ENCODE measurements around the gene MYCBP2.
"Not testable (repeated sequence)": the region's sequence is repeated elsewhere in the genome, so short reads cannot be mapped to it uniquely, and the experiment has no call there.

MYCBP2 gene, protein sequence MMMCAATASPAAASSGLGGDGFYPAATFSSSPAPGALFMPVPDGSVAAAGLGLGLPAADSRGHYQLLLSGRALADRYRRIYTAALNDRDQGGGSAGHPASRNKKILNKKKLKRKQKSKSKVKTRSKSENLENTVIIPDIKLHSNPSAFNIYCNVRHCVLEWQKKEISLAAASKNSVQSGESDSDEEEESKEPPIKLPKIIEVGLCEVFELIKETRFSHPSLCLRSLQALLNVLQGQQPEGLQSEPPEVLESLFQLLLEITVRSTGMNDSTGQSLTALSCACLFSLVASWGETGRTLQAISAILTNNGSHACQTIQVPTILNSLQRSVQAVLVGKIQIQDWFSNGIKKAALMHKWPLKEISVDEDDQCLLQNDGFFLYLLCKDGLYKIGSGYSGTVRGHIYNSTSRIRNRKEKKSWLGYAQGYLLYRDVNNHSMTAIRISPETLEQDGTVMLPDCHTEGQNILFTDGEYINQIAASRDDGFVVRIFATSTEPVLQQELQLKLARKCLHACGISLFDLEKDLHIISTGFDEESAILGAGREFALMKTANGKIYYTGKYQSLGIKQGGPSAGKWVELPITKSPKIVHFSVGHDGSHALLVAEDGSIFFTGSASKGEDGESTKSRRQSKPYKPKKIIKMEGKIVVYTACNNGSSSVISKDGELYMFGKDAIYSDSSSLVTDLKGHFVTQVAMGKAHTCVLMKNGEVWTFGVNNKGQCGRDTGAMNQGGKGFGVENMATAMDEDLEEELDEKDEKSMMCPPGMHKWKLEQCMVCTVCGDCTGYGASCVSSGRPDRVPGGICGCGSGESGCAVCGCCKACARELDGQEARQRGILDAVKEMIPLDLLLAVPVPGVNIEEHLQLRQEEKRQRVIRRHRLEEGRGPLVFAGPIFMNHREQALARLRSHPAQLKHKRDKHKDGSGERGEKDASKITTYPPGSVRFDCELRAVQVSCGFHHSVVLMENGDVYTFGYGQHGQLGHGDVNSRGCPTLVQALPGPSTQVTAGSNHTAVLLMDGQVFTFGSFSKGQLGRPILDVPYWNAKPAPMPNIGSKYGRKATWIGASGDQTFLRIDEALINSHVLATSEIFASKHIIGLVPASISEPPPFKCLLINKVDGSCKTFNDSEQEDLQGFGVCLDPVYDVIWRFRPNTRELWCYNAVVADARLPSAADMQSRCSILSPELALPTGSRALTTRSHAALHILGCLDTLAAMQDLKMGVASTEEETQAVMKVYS (N-terminal part only)

DNA sequence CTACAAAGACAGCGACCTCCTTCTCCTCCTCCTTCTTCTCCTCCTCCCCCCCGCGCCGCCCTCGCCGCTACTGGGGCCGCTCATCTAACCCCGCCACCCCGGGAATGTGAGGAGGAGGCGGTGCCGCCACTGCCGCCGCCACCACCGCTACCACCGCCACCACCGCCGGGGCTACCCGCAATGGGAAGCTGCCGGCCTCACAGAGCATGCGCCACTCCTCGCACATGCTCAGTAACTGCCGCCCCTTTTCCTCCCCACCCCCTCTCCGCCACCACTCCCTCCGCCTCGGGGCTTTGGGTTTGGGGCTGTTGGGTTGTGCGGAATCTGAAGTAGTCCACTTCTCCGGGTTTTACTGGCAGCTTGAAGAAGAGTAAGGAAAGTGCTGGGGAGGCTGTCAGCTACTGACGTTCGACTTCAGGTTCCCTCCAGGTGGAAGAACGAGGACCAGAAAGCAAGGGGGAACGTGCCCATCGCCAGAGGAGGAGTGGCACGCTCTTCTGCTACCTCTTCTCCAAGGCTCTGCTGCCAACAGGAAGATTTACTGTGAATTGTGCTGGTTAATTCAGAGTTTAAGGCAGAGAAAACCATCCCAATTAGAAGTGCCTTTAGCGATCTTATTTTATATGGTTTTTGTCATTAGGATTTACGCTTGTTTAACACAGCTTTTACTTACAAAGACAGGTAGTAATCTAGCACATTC lies at the start of gene MYCBP2:
Gene MYCBP2, minus strand, starts transcription at position 190 of the 700 bp plus-strand sequence. CDS start 319 bp downstream, outside the sequence.
- DNase-seq (ENCODE audit: low spot score): peak; percentile 97

DNA sequence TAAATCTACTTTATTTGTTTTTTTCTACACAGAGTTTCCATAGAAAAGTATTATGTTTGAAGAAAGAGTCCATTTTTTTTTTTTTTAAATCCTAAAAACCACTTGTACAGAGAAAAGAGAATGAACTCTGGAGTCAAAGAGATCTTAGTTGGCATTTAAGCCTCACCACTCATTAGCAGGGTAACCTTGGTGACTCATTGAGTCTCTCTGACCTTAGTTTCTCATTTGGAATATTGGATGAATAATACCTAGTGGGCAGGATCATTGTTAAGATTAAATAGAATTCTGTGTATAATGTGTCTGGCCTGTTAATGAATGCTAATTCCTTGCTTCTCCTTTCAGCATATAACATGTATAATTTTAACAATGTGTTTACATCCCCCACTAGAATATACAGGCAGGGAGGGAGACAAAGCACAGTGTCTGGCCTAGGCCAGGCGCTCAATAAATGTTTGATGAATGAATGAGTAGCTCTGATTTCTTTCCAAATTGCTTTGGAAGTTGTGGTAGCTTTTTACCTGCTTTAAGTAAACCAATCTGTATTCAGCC lies 48.7 kb upstream of the MYCBP2 start:
- DNase-seq (ENCODE audit: low spot score): no peak

DNA sequence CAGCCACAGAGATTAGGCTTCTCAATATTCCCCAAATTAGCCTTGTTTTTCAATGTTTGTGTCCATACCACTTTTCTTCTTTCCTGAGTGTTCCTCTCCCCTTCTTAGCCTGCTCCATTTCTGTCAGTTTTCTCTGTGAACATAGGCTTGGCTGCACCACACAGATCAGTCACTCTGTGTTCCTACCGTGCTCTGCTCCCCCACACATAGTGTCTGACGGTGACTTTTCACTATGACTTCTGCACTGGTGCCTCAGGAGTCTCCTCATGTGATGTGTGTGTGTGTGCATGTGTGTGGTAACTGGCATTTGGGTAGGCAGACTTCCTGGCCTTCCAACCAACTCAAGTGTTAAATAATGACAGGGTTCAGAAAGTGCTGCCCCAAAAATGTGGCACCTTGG lies 47.9 kb upstream of the MYCBP2 start:
- no peak for DNase-seq (ENCODE audit: low spot score)

DNA sequence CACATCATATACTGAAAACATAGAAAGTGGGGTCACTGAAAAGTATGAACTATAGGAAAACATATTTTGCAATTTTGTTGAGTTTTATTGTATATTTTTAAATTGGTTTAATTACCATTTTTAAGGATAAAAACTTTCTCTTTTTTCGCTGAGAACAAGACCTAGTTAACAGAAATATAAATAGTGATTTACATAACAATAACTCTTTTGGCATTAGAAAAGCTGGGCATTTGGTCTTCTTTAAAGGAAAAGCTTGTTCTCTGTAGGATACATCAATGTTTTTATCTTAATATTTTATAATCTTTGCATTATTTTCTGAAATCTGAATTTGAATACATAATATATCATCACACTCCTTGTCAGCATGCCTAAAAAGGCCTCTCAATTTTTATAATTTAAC lies 47.4 kb upstream of the MYCBP2 start:
- no peak for DNase-seq (ENCODE audit: low spot score)

DNA sequence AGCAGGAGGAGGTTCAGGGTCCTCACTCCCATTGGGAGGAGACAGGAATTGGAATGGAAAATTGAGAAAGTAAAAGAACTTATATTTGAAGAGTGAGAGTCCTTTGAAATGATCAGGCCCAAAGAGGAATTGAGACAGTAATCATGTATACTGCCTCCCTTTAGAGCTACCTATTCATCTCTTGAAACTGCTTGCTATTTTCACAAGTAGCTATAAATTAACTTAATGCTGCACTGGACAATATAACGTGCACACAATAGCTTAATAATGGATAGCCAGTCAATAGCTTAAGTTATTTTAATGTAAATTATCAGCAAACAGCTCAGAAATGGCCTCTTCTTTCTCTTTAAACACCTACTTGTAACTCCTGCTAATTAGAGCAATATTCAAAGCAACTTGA lies 46.6 kb upstream of the MYCBP2 start:
- DNase-seq (ENCODE audit: low spot score): no peak

DNA sequence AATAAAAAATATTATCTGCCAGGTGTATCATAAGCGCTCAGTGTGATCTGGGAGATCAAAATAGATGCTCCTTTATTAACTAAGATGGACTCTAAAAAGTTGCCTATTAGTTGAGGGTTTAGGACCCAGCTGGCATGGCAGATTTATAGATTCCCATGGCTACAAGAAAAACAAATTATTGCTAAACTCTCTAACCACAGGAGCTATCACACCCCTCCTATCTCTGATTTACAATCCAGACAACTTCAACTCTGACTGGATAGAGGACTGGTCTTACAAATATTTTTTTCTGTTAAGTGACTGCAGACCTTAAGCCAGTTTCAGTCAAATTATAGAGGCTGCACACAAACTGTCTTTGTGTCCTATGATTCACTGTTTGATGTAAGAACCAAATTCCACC lies 45.4 kb upstream of the MYCBP2 start:
- no peak for DNase-seq (ENCODE audit: low spot score)

DNA sequence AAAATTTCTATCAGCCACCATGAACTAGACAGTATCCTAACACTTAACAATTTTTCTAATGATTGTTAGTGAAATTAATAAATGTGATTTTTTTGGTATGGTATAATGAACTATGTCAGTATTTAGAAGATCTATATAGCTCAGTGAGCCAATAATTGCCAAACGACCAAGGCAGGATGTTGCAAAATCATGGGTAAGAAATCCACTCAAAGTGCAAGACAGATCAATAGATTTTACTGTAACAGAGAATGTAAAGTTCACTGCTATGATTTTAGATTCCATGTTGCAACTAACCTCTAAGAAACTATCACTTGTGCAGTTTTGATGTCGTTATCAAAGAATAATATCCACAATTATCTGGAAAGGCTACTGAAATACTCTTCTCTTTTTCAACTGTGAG lies 44.0 kb upstream of the MYCBP2 start:
- no peak for DNase-seq (ENCODE audit: low spot score)

DNA sequence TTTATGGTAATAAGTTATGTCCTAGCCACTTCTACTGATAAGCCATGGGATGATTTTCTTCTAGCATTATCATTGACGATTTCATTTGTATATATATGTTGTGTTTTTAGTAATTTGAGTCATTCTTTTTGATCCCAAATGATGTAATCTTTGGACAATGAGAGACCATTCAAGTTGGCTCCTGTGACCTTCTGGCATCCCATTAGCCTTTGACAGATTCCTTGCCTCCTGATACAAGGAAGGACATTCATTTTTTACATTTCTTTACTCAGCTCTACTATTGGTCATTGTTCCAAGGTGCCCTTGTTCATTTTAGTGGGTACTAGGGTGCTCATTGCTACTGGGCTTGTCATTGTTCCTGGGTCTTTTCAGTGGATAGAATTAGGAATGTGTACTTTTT lies 35.3 kb upstream of the MYCBP2 start:
- DNase-seq (ENCODE audit: low spot score): no peak

DNA sequence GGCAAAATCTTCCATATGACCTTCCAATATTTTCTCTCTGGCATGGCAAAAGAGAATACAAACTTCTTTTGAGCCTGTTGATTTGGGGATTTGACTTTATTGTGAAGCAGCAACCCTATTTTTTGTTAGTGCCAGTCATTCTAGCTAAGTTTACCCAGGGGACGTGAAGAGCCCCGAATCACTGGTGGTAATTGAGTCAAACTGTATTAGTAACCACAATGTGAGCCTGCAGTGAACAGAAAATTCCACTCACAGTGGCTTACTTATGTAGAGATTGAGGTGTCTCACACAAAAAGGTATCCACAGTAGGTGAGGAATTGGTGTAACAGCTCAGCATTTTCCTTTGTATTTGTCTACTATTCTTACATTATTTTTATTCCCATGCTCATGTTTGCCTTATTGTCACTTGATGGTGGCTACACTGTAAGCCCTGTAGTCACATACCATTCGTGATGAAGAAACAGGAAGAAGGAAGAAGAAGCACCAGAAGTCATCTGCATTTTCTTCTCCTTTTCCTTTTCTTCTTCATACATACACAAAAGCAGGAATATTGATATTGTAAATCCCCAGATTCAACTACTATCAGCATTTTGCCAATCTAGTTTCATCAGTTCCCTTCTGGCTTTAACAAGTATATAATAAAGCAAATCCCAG lies 33.3 kb upstream of the MYCBP2 start:
- no peak for DNase-seq (ENCODE audit: low spot score)

DNA sequence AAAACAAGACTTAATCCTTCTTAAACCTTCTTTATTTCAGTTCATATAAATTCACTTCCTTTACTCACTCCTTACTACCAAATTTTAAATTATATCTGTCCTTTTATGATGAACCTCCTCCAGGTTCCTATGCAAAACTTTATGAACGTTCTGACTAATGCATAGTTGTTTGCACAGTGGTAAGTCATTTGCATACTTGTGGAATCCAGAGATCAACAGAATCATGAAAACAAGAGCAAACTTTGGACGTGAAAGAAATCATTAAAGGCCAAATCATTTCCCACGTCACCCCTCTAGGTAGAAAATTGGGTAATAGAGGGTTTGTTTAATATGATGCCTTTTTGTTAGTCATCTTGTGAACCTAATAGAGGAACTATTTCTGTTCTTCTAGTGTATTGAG lies 32.3 kb upstream of the MYCBP2 start:
- DNase-seq (ENCODE audit: low spot score): no peak

DNA sequence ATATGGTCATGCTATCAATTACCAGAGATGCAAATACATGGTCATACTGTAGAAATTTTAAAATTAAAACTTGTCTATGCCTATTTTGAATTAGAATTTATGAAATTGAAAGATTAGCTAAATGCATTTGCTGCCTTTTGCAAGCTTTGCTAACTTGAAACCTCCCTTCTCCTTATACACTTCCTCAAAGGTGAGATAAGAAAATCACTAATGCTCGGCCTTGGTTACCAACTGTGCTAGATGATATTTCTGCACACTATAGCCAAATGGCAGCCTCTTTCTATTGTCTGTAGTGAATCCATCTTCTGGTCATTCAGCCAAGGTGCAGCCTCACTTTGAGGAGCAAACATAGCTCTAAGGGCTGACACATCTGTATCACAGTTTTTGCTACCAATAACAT lies 31.1 kb upstream of the MYCBP2 start:
- DNase-seq (ENCODE audit: low spot score): no peak

DNA sequence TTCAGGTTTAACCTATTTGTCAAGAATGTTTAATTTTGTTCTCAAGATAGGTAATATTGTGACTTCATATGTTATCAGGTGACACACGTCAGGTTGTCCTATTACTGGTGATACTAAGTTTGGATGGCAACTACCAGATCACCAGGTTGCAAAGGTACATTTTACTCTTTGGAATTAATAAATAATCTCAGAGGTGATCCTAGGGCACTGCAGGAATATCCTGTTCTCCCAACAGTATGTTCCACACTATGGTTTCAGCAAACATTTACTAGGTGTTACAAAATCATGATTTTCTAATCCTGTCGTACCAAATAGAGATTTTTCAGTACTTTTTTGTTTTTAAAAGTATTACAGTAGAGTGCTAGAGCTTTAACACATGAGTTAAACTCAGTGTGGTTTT lies 29.3 kb upstream of the MYCBP2 start:
- no peak for DNase-seq (ENCODE audit: low spot score)

DNA sequence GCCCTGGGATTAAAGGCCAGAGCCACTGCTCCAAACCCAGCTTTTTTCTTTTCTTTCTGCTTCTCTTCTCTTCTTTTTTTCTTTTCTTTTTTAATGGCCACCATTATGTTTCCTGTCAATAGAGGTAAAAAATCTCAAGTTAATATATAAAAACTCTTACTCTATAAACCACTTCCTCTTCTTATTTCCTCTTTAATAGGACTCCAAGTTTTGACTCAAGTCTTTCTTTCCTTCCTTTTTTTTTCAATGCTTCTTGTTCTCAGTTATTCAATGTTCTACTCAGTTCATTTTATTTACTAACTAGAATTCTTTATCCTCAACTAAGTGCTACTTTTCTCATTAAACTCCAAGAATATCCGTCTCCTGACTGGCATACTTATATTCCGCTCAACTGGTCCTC lies 27.1 kb upstream of the MYCBP2 start:
- DNase-seq (ENCODE audit: low spot score): no peak

DNA sequence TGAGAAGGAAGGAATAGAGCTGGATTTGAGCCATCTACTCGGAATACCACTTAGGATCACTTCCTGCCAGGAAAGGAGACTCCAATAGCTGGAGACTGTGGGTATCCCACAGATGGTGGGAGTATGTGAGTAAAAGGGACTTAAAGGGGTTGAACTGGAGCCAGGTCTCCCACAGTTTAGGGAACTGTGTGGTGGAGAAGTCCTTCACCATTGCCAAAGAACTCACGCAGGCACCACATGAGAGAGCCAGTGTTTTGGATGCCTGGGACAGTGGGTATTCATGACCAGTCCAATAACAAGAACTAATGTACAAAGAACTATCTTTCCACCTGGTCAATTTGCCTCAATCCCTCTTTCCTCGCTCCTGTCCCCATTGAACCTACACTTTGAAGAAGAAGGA lies 24.4 kb upstream of the MYCBP2 start:
- no peak for DNase-seq (ENCODE audit: low spot score)

DNA sequence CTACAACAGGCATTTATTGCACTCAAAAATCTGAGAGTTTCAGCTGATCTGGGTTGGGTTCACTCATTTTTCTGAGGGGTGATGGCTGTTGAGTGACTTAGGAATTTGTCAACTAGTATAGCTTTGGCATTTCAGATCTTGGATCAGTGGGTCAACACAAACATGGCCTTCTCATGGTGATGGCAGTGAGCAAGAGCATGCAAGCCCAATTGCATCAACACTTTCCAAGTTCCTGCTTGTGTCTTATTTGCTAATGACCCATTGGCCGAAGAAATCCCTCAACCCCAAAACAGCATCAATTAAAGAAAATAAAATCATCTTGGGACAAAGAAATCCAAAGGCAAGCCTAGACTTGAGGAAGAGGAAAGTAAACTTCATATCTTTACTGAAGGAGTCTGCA lies 23.9 kb upstream of the MYCBP2 start:
- no peak for DNase-seq (ENCODE audit: low spot score)

DNA sequence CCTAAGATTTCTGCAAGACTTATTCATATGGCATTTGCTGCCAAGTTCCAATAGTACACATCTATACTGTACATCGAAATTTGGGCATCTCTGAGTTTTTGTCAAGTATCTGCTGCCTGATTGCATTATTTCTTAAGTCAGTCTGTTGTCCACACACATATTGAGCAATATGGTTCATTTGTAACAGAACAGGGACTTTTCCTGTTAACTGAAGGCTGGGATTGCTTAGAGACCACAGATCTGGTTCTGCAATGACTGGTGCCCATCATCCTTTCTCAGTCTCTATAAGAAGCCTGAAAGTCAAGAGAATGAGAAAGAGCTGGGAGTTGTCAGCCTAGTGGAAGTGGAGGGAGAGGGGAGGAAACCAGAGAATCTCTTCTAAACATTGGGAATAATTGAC lies 22.5 kb upstream of the MYCBP2 start:
- no peak for DNase-seq (ENCODE audit: low spot score)

DNA sequence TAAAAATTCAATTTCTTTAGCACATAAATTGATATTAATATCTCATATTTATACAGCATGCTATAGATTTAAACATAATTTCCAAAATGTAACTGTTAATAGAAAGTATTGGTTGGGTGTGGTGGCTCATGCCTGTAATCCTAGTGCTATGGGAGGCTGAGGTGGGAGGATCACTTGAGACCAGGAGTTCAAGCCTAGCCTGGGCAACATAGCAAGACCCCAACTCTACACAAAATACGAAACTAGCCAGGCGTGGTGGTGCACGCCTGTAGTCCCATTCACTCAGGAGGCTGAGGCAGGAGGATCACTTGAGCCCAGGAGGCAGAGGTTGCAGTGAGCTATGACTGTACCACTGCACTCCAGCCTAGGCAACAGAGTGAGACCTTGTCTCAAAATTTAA lies 20.5 kb upstream of the MYCBP2 start:
- DNase-seq (ENCODE audit: low spot score): not testable (repeated sequence)

DNA sequence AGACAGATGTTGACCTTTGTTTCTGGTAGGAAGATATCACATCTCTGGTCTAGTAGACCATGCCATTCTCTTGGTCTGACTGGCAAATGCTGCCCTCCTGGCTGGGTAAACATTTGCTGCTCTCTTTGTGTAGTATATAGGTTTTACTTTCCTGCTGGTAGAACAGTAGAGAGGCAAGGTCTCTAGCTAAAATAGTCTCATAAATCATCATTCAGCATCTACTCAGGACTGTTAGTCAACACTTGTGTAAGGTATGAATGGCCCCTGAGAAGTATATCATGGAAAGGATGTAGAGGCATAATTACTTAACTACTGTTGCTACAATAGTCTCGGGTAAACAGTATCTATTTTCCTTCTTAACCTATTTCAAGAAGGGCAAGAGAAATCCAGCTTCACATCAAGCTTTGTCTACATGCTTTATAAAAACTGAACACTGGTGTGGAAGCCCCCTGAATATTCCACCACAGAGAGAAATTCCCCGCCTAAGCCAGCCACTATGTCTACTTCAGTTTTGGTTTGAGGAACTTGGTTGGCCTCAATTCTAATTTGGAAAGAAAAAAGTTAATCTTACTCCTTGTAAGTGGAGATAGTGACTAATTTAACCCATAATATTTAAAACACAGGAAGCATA lies 18.4 kb upstream of the MYCBP2 start:
- no peak for DNase-seq (ENCODE audit: low spot score)

DNA sequence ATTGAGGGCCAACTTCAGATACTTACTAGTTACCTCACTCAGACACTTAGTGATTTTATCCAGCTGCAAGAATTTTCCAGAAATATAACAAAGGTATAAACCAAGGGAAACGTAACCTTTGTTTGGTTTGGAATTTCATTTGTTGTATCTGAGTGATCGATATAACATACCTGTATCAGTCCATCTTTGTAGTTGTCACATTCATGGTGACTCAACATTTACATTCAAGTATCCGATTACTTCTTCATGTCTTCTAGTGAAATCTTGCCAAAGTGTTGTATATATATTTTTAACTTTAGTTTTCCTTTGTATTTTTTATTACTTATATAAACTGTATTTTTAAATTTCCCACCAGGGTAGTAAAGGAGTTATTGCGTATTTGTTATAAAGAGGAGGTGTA lies 16.9 kb upstream of the MYCBP2 start:
- DNase-seq (ENCODE audit: low spot score): no peak

DNA sequence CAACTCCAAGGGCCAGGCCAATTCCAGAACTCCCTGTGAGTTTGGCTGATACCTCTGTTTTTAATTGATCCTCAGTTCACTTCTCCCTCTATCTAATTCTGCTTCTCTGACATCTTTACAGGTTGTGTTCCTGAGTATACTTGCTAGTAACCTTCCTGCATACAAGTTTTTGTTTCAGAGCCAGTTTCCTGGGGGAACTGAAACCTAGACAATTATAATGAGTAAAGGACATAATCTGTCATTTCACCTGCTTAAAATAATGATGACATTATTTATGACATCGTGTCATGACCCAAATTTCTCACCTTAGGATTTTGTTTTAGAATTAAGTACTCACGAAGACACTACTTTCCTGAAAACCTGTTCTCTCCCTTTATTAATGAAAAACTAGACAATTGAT lies 12.5 kb upstream of the MYCBP2 start:
- DNase-seq (ENCODE audit: low spot score): no peak

DNA sequence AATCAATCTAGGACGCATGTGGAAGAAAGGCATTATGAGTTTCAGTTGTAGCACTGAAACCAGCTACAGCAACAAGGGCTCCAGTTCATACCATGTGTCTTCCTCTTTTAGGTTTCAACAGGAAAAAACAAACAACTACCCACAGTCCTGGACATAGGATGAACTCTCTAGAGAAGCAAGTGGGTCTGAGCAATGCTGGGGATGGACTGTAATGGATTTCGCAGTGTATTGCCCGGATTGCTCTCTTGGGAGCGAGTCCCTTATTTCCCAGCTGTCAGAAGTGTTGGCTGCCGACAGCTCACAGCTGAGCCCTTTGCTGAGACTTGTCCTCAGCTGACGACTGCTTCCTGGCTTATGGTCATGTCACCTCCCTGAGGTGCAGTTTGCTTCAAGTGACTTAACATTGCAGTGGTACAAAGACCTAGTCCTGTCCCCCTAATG lies 12.1 kb upstream of the MYCBP2 start:
- no peak for DNase-seq (ENCODE audit: low spot score)

Measured in SW480 (cell line).